Erythroblast (primary cell): ENCODE results near the gene TMPRSS11F.

Source experiments
- DNase-seq, 2 experiments: peaks; one replicate each; lab custom pipeline; 2025; lab: John Stamatoyannopoulos, UW
- GATA1 ChIP-seq: IDR thresholded peaks from 2 replicates; pipeline ENCODE4 v1.6.1; 2011; ENCODE audit warnings: low read depth, mild to moderate bottlenecking, control low read depth, low read length, moderate library complexity
- POLR2A ChIP-seq: IDR thresholded peaks from 2 replicates; pipeline ENCODE4 v1.6.1; 2011; ENCODE audit warnings: mild to moderate bottlenecking, low read length

Gene TMPRSS11F

DNA sequence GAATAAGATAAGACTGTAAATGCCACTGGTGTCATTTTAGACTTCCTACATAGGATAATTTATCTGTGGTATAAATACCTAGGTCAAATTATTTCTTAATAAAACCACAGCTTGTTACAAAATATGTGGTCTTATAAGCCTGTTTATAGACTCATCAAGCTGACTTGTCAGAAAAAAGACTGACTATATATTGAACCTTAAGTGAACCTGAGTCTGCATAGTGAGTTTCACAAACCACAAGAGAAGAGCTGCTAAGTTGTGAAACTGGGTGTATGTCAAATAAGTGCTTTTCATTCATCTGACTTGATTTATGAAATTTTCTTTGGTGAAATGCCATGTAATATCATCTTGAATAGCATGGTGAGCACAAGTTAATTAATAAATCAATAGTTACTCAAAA, 118.0 kb downstream of the TMPRSS11F start:
- no peak for DNase-seq

More for the DNA sequence above, 118.0 kb downstream of the TMPRSS11F start:
- TF ChIP-seq GATA1 (no peak), POLR2A (no peak)
